Activated CD8-positive, alpha-beta memory T cell treated with anti-CD3 and anti-CD28 coated beads, Interleukin-2, amount 50 U/mL, for 4 hours (primary cell): Measurements from ENCODE around the gene SETDB1.
"Not testable (repeated sequence)": the region's sequence is repeated elsewhere in the genome, so short reads cannot be mapped to it uniquely, and the experiment has no call there.

Experiments
- DNase-seq: peaks from one replicate; pipeline ENCODE4 v3.0.0-alpha.2; 2020

Gene SETDB1

GRCh38 chr1:150926097-150926741 is at the start of gene SETDB1:
Gene SETDB1, plus strand, starts transcription at chr1:150926363. Its CDS starts 1,352 bp downstream, at chr1:150927715.
- DNase-seq = peak; percentile 89

- not testable (repeated sequence) for DNase-seq
These were observed 47.2 kb upstream of the SETDB1 start for GRCh38 chr1:150878931-150879330.

GRCh38 chr1:150881331-150882070 is 44.7 kb upstream of the SETDB1 start:
- DNase-seq = no peak

GRCh38 chr1:150883121-150883520 is 43.0 kb upstream of the SETDB1 start:
- not testable (repeated sequence) for DNase-seq

DNA sequence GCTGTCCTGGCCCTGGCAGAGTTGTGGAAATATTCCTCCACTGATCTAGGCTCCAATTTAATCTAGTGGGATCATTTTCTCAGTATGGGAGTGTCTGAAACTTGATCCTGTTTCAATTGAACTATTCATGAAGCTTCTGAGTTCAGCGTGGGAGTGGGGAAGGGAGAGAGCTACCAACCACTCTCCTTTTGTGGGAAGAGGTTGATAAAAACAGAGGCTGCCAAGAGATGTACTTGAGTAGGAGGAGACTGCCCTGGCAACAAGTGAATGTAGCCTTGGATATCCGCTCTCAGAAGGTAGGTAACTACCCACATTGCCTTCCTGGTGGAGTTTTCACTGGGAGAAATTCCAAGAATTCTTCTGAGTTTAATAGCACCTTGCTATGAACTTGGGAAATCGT is 39.1 kb upstream of the SETDB1 start, which contains the start of gene CTXND2:
Gene CTXND2 (plus strand): TSS at position 119 of the 400 bp plus-strand sequence. CDS start 25,179 bp downstream, outside the sequence.
- no peak for DNase-seq

DNA sequence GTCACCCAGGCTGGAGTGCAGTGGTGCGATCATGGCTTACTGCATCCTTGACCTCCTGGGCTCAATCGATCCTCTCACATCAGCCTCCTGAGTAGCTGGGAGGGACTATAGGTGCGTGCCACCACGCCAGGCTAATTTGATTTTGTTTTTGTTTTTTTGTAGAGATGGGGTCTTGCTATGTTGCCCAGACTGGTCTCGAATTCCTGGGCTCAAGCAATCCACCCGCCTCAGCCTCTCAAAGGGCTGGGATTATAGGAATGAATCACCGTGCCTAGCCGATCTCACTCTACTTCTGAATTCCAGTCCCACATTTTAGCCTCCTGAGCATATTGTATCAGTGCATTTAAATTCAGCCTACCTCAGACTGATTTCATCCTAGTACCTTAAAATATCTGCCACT is 37.4 kb upstream of the SETDB1 start:
- no peak for DNase-seq

- DNase-seq = no peak
These were observed 36.1 kb upstream of the SETDB1 start for GRCh38 chr1:150890033-150890416.

DNA sequence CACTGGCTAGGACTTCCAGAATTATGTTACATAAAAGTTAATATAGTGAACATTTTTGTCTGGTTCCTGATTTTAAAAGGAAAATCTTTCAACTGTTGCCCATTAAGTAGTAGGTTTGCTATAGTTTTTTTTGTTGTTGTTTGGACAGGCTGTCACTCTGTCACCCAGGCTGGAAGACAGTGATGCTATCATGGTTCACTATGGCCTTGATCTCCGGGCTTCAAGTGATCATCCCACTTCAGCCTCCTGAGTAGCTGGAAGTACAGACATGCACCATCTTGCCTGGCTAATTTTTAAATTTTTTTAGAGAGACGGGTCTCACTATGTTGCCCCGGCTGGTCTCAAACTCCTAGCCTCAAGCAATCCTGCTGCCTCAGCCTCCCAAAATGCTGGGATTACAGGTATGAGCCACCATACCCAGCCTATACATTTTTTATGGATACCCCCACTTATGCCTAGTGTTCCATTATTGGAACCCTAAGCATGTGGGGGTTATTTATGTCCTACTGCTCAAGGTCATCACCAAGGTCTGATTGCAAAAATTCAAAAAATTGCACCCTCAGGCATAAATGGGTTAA is 32.7 kb upstream of the SETDB1 start:
- no peak for DNase-seq

- no peak for DNase-seq
These were observed 30.5 kb upstream of the SETDB1 start for GRCh38 chr1:150895618-150896017.

- DNase-seq = not testable (repeated sequence)
These were observed 26.4 kb upstream of the SETDB1 start for GRCh38 chr1:150899795-150900194.

GRCh38 chr1:150902346-150902745 is 23.8 kb upstream of the SETDB1 start:
- no peak for DNase-seq

DNA sequence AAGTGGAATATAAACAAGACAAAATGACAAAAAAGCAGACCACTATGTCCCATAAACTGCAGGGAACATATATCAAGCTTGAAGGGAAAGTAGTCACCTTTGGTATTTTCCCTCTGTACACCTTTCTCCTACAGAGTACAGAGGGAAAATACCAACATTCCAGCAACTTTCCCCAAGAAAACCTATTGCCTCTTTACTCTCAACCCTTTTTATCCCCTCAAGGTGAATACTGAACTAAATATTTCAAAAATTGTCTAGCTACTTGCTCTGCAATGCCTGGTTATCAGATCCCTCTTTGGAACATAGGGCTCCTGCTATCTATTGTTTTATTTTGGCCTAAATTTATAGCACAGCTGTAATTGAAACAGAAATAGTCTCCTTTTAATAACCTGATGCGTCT is 23.4 kb upstream of the SETDB1 start:
- no peak for DNase-seq

- no peak for DNase-seq
These were observed 20.9 kb upstream of the SETDB1 start for GRCh38 chr1:150905301-150905700.

GRCh38 chr1:150906329-150906728 is 19.8 kb upstream of the SETDB1 start:
- DNase-seq = no peak

DNA sequence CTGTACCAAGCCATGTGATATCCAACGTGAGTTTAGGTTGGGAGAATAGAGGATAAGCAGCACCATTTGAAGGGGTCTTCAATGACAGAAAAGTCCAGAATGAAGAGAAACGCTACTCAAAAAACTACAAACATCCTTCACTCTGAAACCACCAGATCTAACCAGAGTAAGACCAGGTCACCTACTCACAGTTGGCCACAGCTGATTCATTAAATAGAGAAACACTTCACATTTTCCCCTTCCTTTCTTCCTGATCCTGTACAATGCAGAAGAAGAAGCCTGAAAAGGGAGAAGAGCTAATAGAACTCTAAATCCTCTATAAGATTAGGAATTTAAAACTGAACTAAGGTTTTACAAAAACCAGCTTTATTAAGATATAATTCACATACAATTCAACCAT is 19.4 kb upstream of the SETDB1 start:
- no peak for DNase-seq

- no peak for DNase-seq
These were observed 16.5 kb upstream of the SETDB1 start for GRCh38 chr1:150909585-150910180.

GRCh38 chr1:150912623-150913022 is 13.5 kb upstream of the SETDB1 start:
- DNase-seq = no peak

DNA sequence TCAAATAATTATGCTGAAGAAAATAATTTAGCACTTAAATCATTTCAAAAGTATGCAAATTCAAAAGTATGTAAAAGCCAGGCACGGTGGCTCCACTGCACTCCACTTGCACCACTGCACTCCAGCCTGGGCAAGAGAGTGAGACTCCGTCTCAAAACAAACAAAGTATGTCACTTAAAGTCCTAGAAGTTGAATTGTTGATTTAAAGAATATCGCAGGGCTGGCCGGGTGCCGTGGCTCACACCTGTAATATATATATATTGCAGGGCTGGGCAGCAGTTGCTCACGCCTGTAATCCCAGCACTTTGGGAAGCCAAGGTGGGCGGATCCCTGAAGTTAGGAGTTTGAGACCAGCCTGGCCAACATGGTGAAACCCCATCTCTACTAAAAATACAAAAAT is 8.8 kb upstream of the SETDB1 start:
- DNase-seq = no peak

GRCh38 chr1:150922519-150922975 is 3.6 kb upstream of the SETDB1 start:
- peak; percentile 81 for DNase-seq

- DNase-seq = no peak
These were observed 1.1 kb upstream of the SETDB1 start for GRCh38 chr1:150925080-150925479.

GRCh38 chr1:150927624-150928023 is 1.5 kb downstream of the SETDB1 start:
- DNase-seq = no peak

DNA sequence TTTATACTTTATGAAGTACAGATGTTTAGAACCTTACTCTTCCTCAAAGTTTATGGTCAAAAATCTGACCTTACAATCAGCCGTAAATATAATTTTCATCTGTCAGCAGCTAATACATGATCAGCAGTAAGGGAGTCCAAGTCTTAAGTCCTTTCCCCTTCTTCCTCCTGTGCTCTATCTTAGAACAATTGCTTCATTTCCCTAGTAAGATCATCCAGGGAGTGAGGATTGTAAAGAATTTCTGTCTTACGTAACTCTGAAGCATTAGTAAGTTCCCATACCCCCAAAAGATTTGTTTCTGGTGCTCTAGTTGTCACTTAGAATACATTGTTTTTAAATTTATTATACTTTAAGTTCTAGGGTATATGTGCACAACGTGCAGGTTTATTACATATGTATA is 2.1 kb downstream of the SETDB1 start:
- no peak for DNase-seq

GRCh38 chr1:150928775-150929174 is 2.6 kb downstream of the SETDB1 start:
- not testable (repeated sequence) for DNase-seq

DNA sequence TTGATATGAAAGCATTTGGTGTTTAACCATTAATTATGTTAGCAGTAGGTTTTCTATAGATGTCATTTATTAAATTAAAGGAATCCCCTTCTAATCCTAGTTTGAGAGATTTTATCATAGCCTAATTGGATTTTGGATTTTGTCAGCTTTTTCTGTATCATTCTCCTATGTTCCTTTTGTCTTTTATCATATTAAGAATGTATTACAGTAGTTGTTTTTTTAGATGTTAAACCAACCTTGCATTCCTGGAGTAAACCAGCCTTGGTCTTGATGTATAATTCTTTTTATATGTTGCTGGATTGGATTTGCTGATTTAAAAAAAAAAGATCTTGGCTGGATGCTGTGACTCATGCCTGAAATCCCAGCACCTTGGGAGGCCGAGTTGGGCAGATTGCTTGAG is 5.6 kb downstream of the SETDB1 start:
- DNase-seq = no peak
